H1 (cell line): ENCODE data around the gene ZNF74. TPM values are rescaled to one million over a fixed set of nuclear protein-coding genes. Genes with fewer than 3 reads are reported as not detected.

Experiments used
- ASH2L ChIP-seq: fragments of 200-600, 300-600 bp; sonication (generic); IDR thresholded peaks from one replicate; pipeline ENCODE4 v1.7.1; 2017; ENCODE audit warnings: low read length
- EP300 ChIP-seq, 2 experiments: IDR thresholded peaks; 1 replicate in 1 of 2; 2 replicates in 1 of 2; pipeline ENCODE4 v1.6.1; 2011 to 2012; ENCODE audit warnings: low read depth in 2 of 2, low read length in 2 of 2, mild to moderate bottlenecking in 2 of 2, borderline replicate concordance in 1 of 2, inconsistent platforms in 1 of 2, moderate library complexity in 1 of 2
- MAFK ChIP-seq: IDR thresholded peaks from 2 replicates; pipeline ENCODE4 v1.6.1; 2012; ENCODE audit warnings: low read depth, mild to moderate bottlenecking, improper control_type of control experiment, low read length
- POLR2A ChIP-seq, 2 experiments: IDR thresholded peaks; 1 replicate in 1 of 2; 2 replicates in 1 of 2; pipeline ENCODE4 v1.6.1; 2011; ENCODE audit warnings: low read depth in 2 of 2, low read length in 2 of 2, mild to moderate bottlenecking in 2 of 2; ENCODE audit errors: control extremely low read depth in 1 of 2
- POU5F1 ChIP-seq: IDR thresholded peaks from 2 replicates; pipeline ENCODE4 v1.6.1; 2011; ENCODE audit warnings: low read depth, mild to moderate bottlenecking, low read length, moderate library complexity
- RNF2 ChIP-seq: fragments of 200-900, 300-1000 bp; sonication (generic); IDR thresholded peaks from 2 replicates; pipeline ENCODE4 v1.7.1; 2016; ENCODE audit warnings: borderline replicate concordance, low read depth, mild to moderate bottlenecking, antibody characterized with exemption, low read length; ENCODE audit not compliant: poor library complexity, severe bottlenecking; ENCODE audit errors: missing control alignments
- SP1 ChIP-seq: IDR thresholded peaks from 2 replicates; pipeline ENCODE4 v1.6.1; 2011; ENCODE audit warnings: low read depth, low read length
- TAF1 ChIP-seq: IDR thresholded peaks from 2 replicates; pipeline ENCODE4 v1.6.1; 2011; ENCODE audit warnings: mild to moderate bottlenecking, low read depth, low read length
- TEAD4 ChIP-seq: IDR thresholded peaks from 2 replicates; pipeline ENCODE4 v1.6.1; 2012; ENCODE audit warnings: low read depth, low read length, inconsistent platforms, mixed read lengths
- polyA plus RNA-seq, 7 experiments: library from polyadenylated mRNA; depleted of rRNA in 3 of 7; stranded (reverse) in 5 of 7; unstranded in 2 of 7; fragments of >200 nt in 5 of 7; fragments of 200-250 nt in 2 of 7; gene quantifications; 1 replicate in 5 of 7; 2 replicates in 1 of 7; 4 replicates in 1 of 7; pipeline versions ENCODE4 v1.2.1 to v1.2.3, GENCODE V29; 2011 to 2013; ENCODE audit warnings: missing spikeins in 2 of 7, mixed read lengths in 2 of 7
- total RNA-seq: library from RNA; stranded (reverse); fragmentation: NEBNext Ultra II Directional; extraction: Animal tissue kit (Norgen Biotek cat#: 25700); gene quantifications from 2 replicates; pipeline ENCODE4 v1.2.1, GENCODE V29; 2021
- TF ChIP-seq, protein P1 (sequence below): fragments of 300-600 bp; sonication (generic); IDR thresholded peaks from 2 replicates; pipeline ENCODE4 v1.7.1; 2012; ENCODE audit warnings: low read length, moderate library complexity, mild to moderate bottlenecking, inconsistent platforms; ENCODE audit not compliant: insufficient replicate concordance
- TF ChIP-seq, protein P2 (sequence below): IDR thresholded peaks from 2 replicates; pipeline ENCODE4 v1.6.1; 2011; ENCODE audit warnings: low read length, improper control_type of control experiment

Gene ZNF74
- total and polyA plus RNA-seq, 2 of the 8 experiments (the other 6 are each of a cell fraction or from before 2014, with no cell fraction given): 29.7 to 45.7 TPM

DNA sequence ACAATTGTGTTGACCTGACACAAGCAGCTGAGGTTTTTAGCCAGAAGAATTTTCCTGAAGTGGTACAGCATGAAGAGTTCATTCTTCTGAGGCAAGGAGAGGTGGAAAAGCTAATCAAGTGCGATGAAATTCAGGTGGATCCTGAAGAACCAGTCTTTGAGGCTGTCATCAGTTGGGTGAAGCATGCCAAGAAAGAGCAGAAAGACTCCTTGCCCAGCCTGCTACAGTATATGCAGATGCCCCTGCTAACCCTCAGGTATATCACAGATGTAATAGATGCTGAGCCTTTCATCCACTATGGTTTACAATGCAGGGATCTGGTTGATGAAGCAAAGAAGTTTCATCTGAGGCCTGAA is 56.6 kb downstream of the ZNF74 start (continued):
- TF ChIP-seq, protein P1, sequence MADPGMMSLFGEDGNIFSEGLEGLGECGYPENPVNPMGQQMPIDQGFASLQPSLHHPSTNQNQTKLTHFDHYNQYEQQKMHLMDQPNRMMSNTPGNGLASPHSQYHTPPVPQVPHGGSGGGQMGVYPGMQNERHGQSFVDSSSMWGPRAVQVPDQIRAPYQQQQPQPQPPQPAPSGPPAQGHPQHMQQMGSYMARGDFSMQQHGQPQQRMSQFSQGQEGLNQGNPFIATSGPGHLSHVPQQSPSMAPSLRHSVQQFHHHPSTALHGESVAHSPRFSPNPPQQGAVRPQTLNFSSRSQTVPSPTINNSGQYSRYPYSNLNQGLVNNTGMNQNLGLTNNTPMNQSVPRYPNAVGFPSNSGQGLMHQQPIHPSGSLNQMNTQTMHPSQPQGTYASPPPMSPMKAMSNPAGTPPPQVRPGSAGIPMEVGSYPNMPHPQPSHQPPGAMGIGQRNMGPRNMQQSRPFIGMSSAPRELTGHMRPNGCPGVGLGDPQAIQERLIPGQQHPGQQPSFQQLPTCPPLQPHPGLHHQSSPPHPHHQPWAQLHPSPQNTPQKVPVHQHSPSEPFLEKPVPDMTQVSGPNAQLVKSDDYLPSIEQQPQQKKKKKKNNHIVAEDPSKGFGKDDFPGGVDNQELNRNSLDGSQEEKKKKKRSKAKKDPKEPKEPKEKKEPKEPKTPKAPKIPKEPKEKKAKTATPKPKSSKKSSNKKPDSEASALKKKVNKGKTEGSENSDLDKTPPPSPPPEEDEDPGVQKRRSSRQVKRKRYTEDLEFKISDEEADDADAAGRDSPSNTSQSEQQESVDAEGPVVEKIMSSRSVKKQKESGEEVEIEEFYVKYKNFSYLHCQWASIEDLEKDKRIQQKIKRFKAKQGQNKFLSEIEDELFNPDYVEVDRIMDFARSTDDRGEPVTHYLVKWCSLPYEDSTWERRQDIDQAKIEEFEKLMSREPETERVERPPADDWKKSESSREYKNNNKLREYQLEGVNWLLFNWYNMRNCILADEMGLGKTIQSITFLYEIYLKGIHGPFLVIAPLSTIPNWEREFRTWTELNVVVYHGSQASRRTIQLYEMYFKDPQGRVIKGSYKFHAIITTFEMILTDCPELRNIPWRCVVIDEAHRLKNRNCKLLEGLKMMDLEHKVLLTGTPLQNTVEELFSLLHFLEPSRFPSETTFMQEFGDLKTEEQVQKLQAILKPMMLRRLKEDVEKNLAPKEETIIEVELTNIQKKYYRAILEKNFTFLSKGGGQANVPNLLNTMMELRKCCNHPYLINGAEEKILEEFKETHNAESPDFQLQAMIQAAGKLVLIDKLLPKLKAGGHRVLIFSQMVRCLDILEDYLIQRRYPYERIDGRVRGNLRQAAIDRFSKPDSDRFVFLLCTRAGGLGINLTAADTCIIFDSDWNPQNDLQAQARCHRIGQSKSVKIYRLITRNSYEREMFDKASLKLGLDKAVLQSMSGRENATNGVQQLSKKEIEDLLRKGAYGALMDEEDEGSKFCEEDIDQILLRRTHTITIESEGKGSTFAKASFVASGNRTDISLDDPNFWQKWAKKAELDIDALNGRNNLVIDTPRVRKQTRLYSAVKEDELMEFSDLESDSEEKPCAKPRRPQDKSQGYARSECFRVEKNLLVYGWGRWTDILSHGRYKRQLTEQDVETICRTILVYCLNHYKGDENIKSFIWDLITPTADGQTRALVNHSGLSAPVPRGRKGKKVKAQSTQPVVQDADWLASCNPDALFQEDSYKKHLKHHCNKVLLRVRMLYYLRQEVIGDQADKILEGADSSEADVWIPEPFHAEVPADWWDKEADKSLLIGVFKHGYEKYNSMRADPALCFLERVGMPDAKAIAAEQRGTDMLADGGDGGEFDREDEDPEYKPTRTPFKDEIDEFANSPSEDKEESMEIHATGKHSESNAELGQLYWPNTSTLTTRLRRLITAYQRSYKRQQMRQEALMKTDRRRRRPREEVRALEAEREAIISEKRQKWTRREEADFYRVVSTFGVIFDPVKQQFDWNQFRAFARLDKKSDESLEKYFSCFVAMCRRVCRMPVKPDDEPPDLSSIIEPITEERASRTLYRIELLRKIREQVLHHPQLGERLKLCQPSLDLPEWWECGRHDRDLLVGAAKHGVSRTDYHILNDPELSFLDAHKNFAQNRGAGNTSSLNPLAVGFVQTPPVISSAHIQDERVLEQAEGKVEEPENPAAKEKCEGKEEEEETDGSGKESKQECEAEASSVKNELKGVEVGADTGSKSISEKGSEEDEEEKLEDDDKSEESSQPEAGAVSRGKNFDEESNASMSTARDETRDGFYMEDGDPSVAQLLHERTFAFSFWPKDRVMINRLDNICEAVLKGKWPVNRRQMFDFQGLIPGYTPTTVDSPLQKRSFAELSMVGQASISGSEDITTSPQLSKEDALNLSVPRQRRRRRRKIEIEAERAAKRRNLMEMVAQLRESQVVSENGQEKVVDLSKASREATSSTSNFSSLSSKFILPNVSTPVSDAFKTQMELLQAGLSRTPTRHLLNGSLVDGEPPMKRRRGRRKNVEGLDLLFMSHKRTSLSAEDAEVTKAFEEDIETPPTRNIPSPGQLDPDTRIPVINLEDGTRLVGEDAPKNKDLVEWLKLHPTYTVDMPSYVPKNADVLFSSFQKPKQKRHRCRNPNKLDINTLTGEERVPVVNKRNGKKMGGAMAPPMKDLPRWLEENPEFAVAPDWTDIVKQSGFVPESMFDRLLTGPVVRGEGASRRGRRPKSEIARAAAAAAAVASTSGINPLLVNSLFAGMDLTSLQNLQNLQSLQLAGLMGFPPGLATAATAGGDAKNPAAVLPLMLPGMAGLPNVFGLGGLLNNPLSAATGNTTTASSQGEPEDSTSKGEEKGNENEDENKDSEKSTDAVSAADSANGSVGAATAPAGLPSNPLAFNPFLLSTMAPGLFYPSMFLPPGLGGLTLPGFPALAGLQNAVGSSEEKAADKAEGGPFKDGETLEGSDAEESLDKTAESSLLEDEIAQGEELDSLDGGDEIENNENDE: no peak
- TF ChIP-seq POLR2A (IDR thresholded peaks at IDR 0.05; ENCODE audit: control extremely low read depth in 1 of 2, low read depth in 2 of 2, low read length in 2 of 2) (no peak), POU5F1 (no peak), MAFK (no peak), TAF1 (no peak), TEAD4 (no peak), ASH2L (no peak), SP1 (no peak), EP300 (IDR thresholded peaks at IDR 0.05; ENCODE audit: borderline replicate concordance in 1 of 2, low read depth in 2 of 2, low read length in 2 of 2) (no peak), RNF2 (no peak)
- TF ChIP-seq, protein P2, sequence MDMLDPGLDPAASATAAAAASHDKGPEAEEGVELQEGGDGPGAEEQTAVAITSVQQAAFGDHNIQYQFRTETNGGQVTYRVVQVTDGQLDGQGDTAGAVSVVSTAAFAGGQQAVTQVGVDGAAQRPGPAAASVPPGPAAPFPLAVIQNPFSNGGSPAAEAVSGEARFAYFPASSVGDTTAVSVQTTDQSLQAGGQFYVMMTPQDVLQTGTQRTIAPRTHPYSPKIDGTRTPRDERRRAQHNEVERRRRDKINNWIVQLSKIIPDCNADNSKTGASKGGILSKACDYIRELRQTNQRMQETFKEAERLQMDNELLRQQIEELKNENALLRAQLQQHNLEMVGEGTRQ: no peak
